GM12801 (cell line): Measurements from ENCODE around the gene LIN28A.

ENCODE experiments used
- CTCF ChIP-seq: IDR thresholded peaks from one replicate; pipeline ENCODE4 v1.5.1; 2011; ENCODE audit warnings: control low read depth; ENCODE audit not compliant: insufficient read length; ENCODE audit errors: extremely low read depth

The LIN28A gene

GRCh38 chr1:26410706-26411623, at the start of gene LIN28A:
Gene LIN28A (plus strand): TSS chr1:26410817. CDS start chr1:26410892, 75 bp downstream.
- TF ChIP-seq CTCF, result no peak

- TF ChIP-seq CTCF, result no peak
Observed at GRCh38 chr1:26361605-26362122, 49.0 kb upstream of the LIN28A start.

GRCh38 chr1:26362331-26362730, 48.3 kb upstream of the LIN28A start:
- TF ChIP-seq CTCF, result no peak

GRCh38 chr1:26363549-26364448, 46.8 kb upstream of the LIN28A start:
- TF ChIP-seq CTCF, result peak; percentile 73

- no peak for TF ChIP-seq CTCF
Observed at GRCh38 chr1:26364956-26365355, 45.7 kb upstream of the LIN28A start.

GRCh38 chr1:26367441-26367840, 43.2 kb upstream of the LIN28A start:
- TF ChIP-seq CTCF, result no peak

GRCh38 chr1:26368006-26368405, 42.6 kb upstream of the LIN28A start:
- TF ChIP-seq CTCF, result no peak
